WI38 (cell line): ENCODE measurements around the gene ABHD6.
A peak's percentile ranks its signal among the peaks of the same experiment; 100 is the strongest.
"Not testable (repeated sequence)": the region's sequence is repeated elsewhere in the genome, so short reads cannot be mapped to it uniquely, and the experiment has no call there.

Source experiments
- H3K4me3 ChIP-seq: 2 replicates; pipeline ENCODE4 v1.5.1; 2011; ENCODE audit warnings: low read depth, mild to moderate bottlenecking, control low read depth, low read length
- CTCF ChIP-seq: IDR thresholded peaks from 2 replicates; pipeline ENCODE4 v1.5.1; 2012; ENCODE audit warnings: low read depth, mild to moderate bottlenecking, control low read depth, low read length

The ABHD6 gene

GRCh38 chr3:58236527-58237237 lies 910 bp upstream of the ABHD6 start:
- no peak for TF ChIP-seq CTCF
- H3K4me3 ChIP-seq, result peak overlapping the region; percentile 94

GRCh38 chr3:58237941-58238681 lies 519 bp downstream of the ABHD6 start:
- peak overlapping the region; percentile 94 for H3K4me3 ChIP-seq
- no peak for TF ChIP-seq CTCF

- peak overlapping the region; percentile 94 for H3K4me3 ChIP-seq
- TF ChIP-seq CTCF, result no peak
These were observed 1.2 kb downstream of the ABHD6 start for GRCh38 chr3:58238830-58239229.

GRCh38 chr3:58241306-58242044 lies 3.9 kb downstream of the ABHD6 start:
- H3K4me3 ChIP-seq, result no peak overlapping the region
- no peak for TF ChIP-seq CTCF

GRCh38 chr3:58242340-58242739 lies 4.7 kb downstream of the ABHD6 start:
- H3K4me3 ChIP-seq, result no peak overlapping the region

GRCh38 chr3:58242860-58243259 lies 5.3 kb downstream of the ABHD6 start:
- not testable (repeated sequence) for H3K4me3 ChIP-seq

More at GRCh38 chr3:58242340-58242739, 4.7 kb downstream of the ABHD6 start:
- TF ChIP-seq CTCF, result no peak

- H3K4me3 ChIP-seq, result no peak overlapping the region
- no peak for TF ChIP-seq CTCF
These were observed 6.5 kb downstream of the ABHD6 start for GRCh38 chr3:58243976-58244585.
